Testis (tissue), 3 donors: Measurements from ENCODE around the gene RNU5D-1. TPM values are rescaled to one million over a fixed set of nuclear protein-coding genes. Genes with fewer than 3 reads are reported as not detected.

Experiments used
- DNase-seq: peaks from one replicate; pipeline ENCODE4 v3.0.0-alpha.2; 2019
- H3K27ac ChIP-seq, 2 donors: fragments of 200-600 bp; sonication (generic); one replicate each; pipeline ENCODE4 v1.5.1; 2019
- H3K27me3 ChIP-seq: fragments of 200-600 bp; sonication (generic); one replicate; pipeline ENCODE4 v1.5.1; 2019
- H3K36me3 ChIP-seq: fragments of 200-600 bp; sonication (generic); one replicate; pipeline ENCODE4 v1.5.1; 2017; ENCODE audit warnings: low read depth; ENCODE audit errors: missing control alignments
- H3K4me1 ChIP-seq: fragments of 200-600 bp; sonication (generic); one replicate; pipeline ENCODE4 v1.5.1; 2019
- H3K4me3 ChIP-seq, 2 donors: fragments of 200-600 bp; sonication (generic); one replicate each; pipeline ENCODE4 v1.5.1; 2017 to 2019
- H3K9me3 ChIP-seq: fragments of 200-600 bp; sonication (generic); one replicate; pipeline ENCODE4 v1.5.1; 2017
- POLR2A ChIP-seq: fragments of 450-650 bp; IDR thresholded peaks from one replicate; pipeline ENCODE4 v1.6.1; 2017; ENCODE audit warnings: antibody characterized with exemption, mild to moderate bottlenecking, moderate library complexity
- WGBS, 2 donors: methylation state at CpG; one replicate each; pipeline ENCODE4 v1.1.5; 2018; 5-methylcytosine and 5-hydroxymethylcytosine counted together
- intact Hi-C: fragments of 100-400 bp; cut with DNase I; formaldehyde crosslinking; loops from one replicate; pipeline ENCODE4 v1.15.1; 2023; ENCODE audit warnings: low total_unique reads
- polyA plus RNA-seq: library from polyadenylated mRNA; stranded (reverse); fragments of 350-450 nt; fragmentation: Illumina TruSeq; extraction: RNeasy Lipid Tissue Mini Kit (QIAGEN cat#74804); gene quantifications from one replicate; pipeline ENCODE4 v1.2.3, GENCODE V29; 2014; ENCODE audit warnings: low read depth, low replicate concordance; ENCODE audit not compliant: insufficient read depth
- total RNA-seq, 2 donors: library from RNA; depleted of rRNA; stranded (reverse); fragments of >200 nt; gene quantifications; one replicate each; pipeline ENCODE4 v1.2.3, GENCODE V29; 2016
- TF ChIP-seq, protein P1 (sequence below), 3 experiments: fragments of 450-650 bp in 2 of 3; fragments of 200-600 bp in 1 of 3; sonication (generic) in 1 of 3; IDR thresholded peaks; one replicate each; pipeline ENCODE4 v1.5.1; 2016 to 2019; ENCODE audit warnings: antibody characterized with exemption in 3 of 3, mild to moderate bottlenecking in 2 of 3, moderate library complexity in 1 of 3

The RNU5D-1 gene
- total and polyA plus RNA-seq, 3 donors from 2014 or later, result not detected

DNA sequence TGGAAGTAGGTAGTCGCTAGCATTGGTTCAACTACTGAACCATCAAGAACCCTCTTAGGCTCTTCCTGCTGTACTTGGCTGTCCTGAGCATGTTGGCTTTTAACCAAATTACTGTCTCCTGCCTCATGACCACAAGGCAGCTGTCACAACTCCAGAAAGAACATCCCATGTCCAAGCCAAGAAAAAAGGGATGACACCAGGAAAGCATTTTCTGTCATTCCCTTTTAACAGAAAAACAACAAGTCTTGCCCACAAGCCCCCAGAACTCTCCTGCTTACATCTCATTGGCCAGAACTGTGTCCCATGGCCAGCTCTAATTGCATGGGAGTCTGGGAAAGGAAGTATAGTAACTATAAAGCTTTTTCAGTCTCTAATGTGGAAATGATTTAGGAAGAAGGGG, 2.4 kb upstream of the RNU5D-1 start:
- 67 to 78% methylated on average over 1 of the region's 1 CpG for WGBS, 2 donors
- TF ChIP-seq, protein P1, sequence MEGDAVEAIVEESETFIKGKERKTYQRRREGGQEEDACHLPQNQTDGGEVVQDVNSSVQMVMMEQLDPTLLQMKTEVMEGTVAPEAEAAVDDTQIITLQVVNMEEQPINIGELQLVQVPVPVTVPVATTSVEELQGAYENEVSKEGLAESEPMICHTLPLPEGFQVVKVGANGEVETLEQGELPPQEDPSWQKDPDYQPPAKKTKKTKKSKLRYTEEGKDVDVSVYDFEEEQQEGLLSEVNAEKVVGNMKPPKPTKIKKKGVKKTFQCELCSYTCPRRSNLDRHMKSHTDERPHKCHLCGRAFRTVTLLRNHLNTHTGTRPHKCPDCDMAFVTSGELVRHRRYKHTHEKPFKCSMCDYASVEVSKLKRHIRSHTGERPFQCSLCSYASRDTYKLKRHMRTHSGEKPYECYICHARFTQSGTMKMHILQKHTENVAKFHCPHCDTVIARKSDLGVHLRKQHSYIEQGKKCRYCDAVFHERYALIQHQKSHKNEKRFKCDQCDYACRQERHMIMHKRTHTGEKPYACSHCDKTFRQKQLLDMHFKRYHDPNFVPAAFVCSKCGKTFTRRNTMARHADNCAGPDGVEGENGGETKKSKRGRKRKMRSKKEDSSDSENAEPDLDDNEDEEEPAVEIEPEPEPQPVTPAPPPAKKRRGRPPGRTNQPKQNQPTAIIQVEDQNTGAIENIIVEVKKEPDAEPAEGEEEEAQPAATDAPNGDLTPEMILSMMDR (IDR thresholded peaks at IDR 0.05), result no peak
- no peak for TF ChIP-seq POLR2A
- Histone ChIP-seq H3K4me3 (no peak overlapping the region), H3K9me3 (no peaks in the 10 kb centered on the region), H3K4me1 (peaks cover 12% of the 10 kb centered on the region), H3K27ac (no peak overlapping the region), H3K27me3 (no peaks in the 10 kb centered on the region), H3K36me3 (no peaks in the 10 kb centered on the region)
- intact Hi-C loops, result no loop called here
- DNase-seq, result no peak

DNA sequence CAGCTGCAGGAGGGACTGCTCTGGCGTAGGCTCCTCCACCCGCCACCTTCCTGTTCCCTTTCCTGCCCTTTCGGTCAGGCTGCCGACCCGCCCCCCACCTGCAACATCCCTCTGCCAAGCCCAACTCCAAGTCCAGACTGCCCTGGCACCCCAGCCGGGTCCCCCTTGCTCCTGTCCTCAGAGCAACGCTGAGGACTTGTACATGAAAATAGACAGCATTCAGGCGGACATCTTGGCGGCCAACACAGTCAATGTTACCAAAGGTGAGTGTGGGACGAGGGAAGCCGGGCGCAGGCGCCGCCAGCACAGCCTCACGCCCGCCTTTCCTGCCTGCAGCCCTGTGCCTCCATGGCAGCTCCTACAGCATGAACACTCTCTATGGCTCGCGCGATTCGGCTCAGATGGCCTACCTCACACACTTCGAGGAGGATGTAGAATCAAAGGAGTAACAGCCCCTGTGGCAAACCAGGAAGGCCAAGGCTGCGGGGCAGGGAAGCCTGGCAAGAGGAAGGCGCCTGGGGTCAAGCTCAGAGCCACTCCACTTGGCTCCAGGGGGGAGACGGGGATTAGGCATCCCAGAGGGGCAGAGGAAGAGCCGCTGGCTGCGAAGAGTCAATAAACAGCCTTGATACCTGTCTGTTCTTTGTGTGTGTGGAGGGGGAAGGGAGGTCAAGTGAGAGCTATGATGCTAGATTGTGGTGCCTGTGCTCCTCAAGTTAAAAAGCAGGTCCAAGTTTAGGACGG, 5.8 kb downstream of the RNU5D-1 start:
- Histone ChIP-seq H3K27ac (no peak overlapping the region), H3K4me3 (peak overlapping the region; percentile 15 to 20), H3K9me3 (no peaks in the 10 kb centered on the region), H3K27me3 (no peaks in the 10 kb centered on the region), H3K36me3 (no peaks in the 10 kb centered on the region), H3K4me1 (no peaks in the 10 kb centered on the region)
- no peak for DNase-seq
- 44 to 77% methylated on average over 13 to 27 of the region's 27 CpGs for WGBS, 2 donors
- TF ChIP-seq POLR2A, result no peak
- intact Hi-C loops, result no loop called here

DNA sequence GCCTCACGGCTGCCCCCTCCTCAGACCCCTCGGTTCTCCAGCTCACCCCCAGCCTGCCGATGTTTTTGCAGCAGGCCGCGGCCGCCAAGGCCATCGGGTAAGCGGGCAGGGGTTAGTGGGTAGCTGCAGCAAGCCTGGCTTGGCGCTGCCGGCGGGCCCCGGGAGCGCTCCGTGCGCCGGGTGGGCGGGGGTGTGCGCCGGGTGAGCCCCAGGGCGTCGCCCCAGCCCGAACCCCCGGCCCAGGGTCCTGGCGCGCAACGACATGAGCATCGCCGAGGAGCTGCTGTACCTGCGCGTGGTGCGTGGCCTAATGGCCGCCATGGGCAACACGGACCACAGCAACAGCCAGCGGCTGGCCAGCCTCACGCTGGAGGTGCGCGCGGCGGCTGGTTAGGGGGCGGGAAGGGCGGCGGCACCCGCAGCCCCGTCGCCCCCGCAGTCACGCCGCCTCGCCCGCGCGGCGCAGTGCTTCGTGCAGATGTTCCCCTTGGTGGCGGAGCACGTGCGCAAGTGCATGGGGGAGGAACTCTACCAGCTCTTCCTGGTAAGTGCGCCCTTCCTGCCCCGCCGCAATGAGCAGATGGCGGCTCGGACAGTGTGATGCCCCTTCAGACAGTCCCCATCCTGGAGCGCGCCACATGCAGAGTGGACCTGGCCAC, 6.5 kb downstream of the RNU5D-1 start:
- Histone ChIP-seq H3K36me3 (no peaks in the 10 kb centered on the region), H3K27ac (no peak overlapping the region), H3K4me3 (peak overlapping the region; percentile 15 to 20), H3K9me3 (no peaks in the 10 kb centered on the region), H3K27me3 (no peaks in the 10 kb centered on the region), H3K4me1 (no peaks in the 10 kb centered on the region)
- intact Hi-C loops, result no loop called here
- no peak for DNase-seq
- WGBS, 2 donors, result 57% methylated on average over 62 of the region's 64 CpGs; no CpG with 5 or more reads in 1 of the 2 donors
- TF ChIP-seq, protein P1 (IDR thresholded peaks at IDR 0.05), result no peak
- no peak for TF ChIP-seq POLR2A

DNA sequence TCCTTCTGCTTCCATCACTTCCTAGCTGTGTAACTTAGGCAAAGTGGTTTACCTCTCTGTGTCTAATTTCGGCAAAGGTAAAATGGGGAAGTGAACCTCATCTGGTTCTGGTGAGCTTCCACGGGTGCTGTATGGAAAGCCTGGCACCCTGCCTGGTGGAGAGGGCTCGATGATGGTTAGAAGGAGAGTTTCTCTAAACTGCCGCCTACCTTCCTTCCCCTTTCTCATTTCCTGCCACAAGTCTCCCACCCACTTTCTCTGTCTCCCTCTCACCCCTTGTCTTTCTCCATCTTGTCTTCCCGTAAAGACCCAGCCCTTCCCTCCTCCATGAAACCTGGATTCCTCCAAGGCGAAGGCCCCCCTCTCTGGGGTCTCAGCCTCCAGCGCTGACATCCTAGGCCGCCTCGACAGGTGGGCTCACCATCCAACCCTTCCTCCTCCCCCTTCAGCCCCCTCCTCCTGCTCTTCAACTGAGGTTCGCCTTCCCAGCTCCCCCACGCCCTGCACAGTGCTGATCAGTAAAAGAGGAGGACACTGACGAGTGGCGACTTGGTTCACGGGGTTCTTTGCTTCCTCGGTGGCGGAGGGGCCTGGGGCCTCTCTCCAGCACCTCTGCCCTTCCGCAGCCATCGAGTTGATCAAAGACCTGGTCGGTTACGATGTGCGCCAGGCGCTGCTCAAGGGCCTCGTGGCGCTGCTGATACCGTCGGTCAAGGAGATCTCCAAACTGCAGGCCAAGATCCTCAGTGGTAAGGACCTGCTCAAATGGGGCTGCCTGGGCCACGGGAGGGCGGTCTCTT, 7.3 kb downstream of the RNU5D-1 start:
- DNase-seq, result no peak
- intact Hi-C loops, result no loop called here
- Histone ChIP-seq H3K36me3 (no peaks in the 10 kb centered on the region), H3K4me3 (peak overlapping the region; percentile 15 to 20), H3K27me3 (no peaks in the 10 kb centered on the region), H3K27ac (no peak overlapping the region), H3K9me3 (no peaks in the 10 kb centered on the region), H3K4me1 (no peaks in the 10 kb centered on the region)
- TF ChIP-seq, protein P1 (IDR thresholded peaks at IDR 0.05), result no peak
- no peak for TF ChIP-seq POLR2A
- 52 to 74% methylated on average over 19 to 27 of the region's 28 CpGs for WGBS, 2 donors

DNA sequence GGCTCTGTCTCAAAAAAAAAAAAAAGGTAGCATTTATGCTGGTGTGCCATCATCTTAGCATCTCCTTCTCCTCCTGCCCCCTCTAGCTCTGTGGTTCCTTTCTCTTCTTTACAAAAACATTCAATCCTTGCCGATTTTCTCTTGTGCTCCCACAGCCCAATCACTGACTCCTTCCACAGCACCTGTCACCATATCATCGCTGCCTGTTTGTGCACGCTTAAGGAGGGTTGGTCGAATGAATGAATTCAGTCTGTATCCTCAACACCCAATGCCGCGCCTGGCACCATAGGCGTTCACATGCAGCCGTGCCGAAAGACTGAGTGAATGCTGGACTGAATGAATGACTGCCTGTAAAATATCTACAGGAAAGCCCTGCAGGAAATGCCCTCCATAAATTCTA, 7.9 kb downstream of the RNU5D-1 start:
- WGBS, 2 donors, result 62 to 70% methylated on average over 9 of the region's 9 CpGs
- Histone ChIP-seq H3K27ac (no peak overlapping the region), H3K4me3 (no peak overlapping the region), H3K4me1 (no peaks in the 10 kb centered on the region), H3K9me3 (no peaks in the 10 kb centered on the region), H3K36me3 (no peaks in the 10 kb centered on the region), H3K27me3 (no peaks in the 10 kb centered on the region)
- TF ChIP-seq POLR2A, result no peak
- TF ChIP-seq, protein P1 (IDR thresholded peaks at IDR 0.05), result no peak
- DNase-seq, result no peak
- intact Hi-C loops, result no loop called here
